GM12878 (cell line): ENCODE measurements around the gene CENPK. TPM values are rescaled to one million over a fixed set of nuclear protein-coding genes. Genes with fewer than 3 reads are reported as not detected.

Source experiments
- ATAC-seq: fragments of 200-7000 bp; cut with Tn5 transposase; 3 replicates; pipeline ENCODE4 v1.9.1; 2020; ENCODE audit warnings: mild to moderate bottlenecking, moderate library complexity
- BruUV-seq: library from RNA; stranded (reverse); fragments of 400-500 nt; replicated peaks from 2 replicates; lab custom pipeline; 2021; lab: Mats Ljungman, UMichigan
- CTCF ChIA-PET: fragments of 300-600 bp; sonication (Branson Sonifier 250); formaldehyde crosslinking; extraction: SDS; loops from one replicate; lab custom pipeline; 2021; ENCODE audit warnings: inconsistent platforms; lab: Yijun Ruan, JAX
- POLR2A ChIA-PET: fragments of 350-600 bp; formaldehyde crosslinking; extraction: SDS; loops from one replicate; lab custom pipeline; 2021; ENCODE audit warnings: inconsistent platforms; lab: Charles Lee
- RAD21 ChIA-PET: fragments of 300-600 bp; sonication (Branson Sonifier 250); formaldehyde crosslinking; loops from one replicate; lab custom pipeline; 2023; ENCODE audit warnings: antibody characterized with exemption; ENCODE audit not compliant: unreplicated experiment; lab: Charles Lee
- SMC1A ChIA-PET: fragments of 300-600 bp; sonication (Branson Sonifier 250); formaldehyde crosslinking; loops from one replicate; lab custom pipeline; 2023; ENCODE audit not compliant: unreplicated experiment, uncharacterized antibody; lab: Charles Lee
- DNase-seq: peaks from one replicate; pipeline ENCODE4 v3.0.0-alpha.2; 2011; ENCODE audit warnings: low read depth, low spot score
- FAIRE-seq: peaks from 3 replicates; lab custom pipeline; 2011; peaks lifted over from hg19 to GRCh38; lab: Jason Lieb, UNC
- H2AFZ ChIP-seq: 2 replicates; pipeline ENCODE4 v1.6.0; 2011; ENCODE audit warnings: low read depth, low read length, control low read depth; ENCODE audit not compliant: control insufficient read depth
- H3K27ac ChIP-seq: 2 replicates; pipeline ENCODE4 v1.5.1; 2011; ENCODE audit warnings: control low read depth; ENCODE audit not compliant: control insufficient read depth, insufficient read depth
- H3K27me3 ChIP-seq, 2 experiments: replicated peaks in 1 of 2; 2 replicates each; pipeline versions ENCODE4 v1.6.0 to v1.6.1; 2011; ENCODE audit warnings: low read length in 1 of 2; ENCODE audit not compliant: control insufficient read depth in 2 of 2, insufficient read depth in 2 of 2
- H3K36me3 ChIP-seq, 2 experiments: 2 replicates each; pipeline ENCODE4 v1.5.1; 2011; ENCODE audit warnings: low read length in 1 of 2; ENCODE audit not compliant: control insufficient read depth in 2 of 2, insufficient read depth in 2 of 2
- H3K4me1 ChIP-seq: 2 replicates; pipeline ENCODE4 v1.6.1; 2011; ENCODE audit warnings: mild to moderate bottlenecking, low read length, moderate library complexity, mixed read lengths; ENCODE audit not compliant: control insufficient read depth, insufficient read depth
- H3K4me2 ChIP-seq: 2 replicates; pipeline ENCODE4 v1.6.0; 2011; ENCODE audit warnings: control low read depth; ENCODE audit not compliant: control insufficient read depth, insufficient read depth
- H3K4me3 ChIP-seq: fragments of 200-600 bp; sonication (generic); 2 replicates; pipeline ENCODE4 v1.5.1; 2016
- H3K79me2 ChIP-seq: 2 replicates; pipeline ENCODE4 v1.6.0; 2011; ENCODE audit warnings: low read length; ENCODE audit not compliant: control insufficient read depth, insufficient read depth
- H3K9ac ChIP-seq: 2 replicates; pipeline ENCODE4 v1.8.0; 2011; ENCODE audit warnings: low read length, control low read depth, mixed read lengths; ENCODE audit not compliant: control insufficient read depth, insufficient read depth
- H3K9me3 ChIP-seq: replicated peaks from 3 replicates; pipeline ENCODE4 v1.5.1; 2011; ENCODE audit warnings: mild to moderate bottlenecking, low read length; ENCODE audit not compliant: control insufficient read depth, insufficient read depth
- H4K20me1 ChIP-seq: 2 replicates; pipeline ENCODE4 v1.6.0; 2011; ENCODE audit not compliant: control insufficient read depth, insufficient read depth
- CTCF ChIP-seq, 3 experiments: IDR thresholded peaks in 2 of 3; conservative IDR thresholded peaks in 1 of 3; 2 replicates each; pipeline ENCODE4 v1.5.1; 2011; ENCODE audit warnings: low read depth in 3 of 3, low read length in 3 of 3, mild to moderate bottlenecking in 3 of 3, control low read depth in 2 of 3, moderate library complexity in 2 of 3, inconsistent platforms in 1 of 3, mixed read lengths in 1 of 3; ENCODE audit not compliant: control insufficient read depth in 2 of 3, insufficient read depth in 1 of 3; ENCODE audit errors: extremely low read depth in 1 of 3
- HCFC1 ChIP-seq: fragments of 150-350 bp; IDR thresholded peaks from 2 replicates; pipeline ENCODE4 v1.6.1; 2014; ENCODE audit warnings: low read length
- NFIC ChIP-seq: IDR thresholded peaks from 2 replicates; pipeline ENCODE4 v1.6.1; 2012; ENCODE audit warnings: low read depth, mild to moderate bottlenecking, inconsistent platforms, low read length, moderate library complexity
- RAD21 ChIP-seq: IDR thresholded peaks from 2 replicates; pipeline ENCODE4 v1.6.1; 2011; ENCODE audit warnings: mild to moderate bottlenecking, low read depth, low read length, moderate library complexity; ENCODE audit not compliant: insufficient read depth
- SIN3A ChIP-seq: IDR thresholded peaks from 2 replicates; pipeline ENCODE4 v1.6.1; 2012; ENCODE audit warnings: low read depth, low read length, improper control_type of control experiment
- SMARCA5 ChIP-seq: fragments of 450-650 bp; IDR thresholded peaks from 2 replicates; pipeline ENCODE4 v1.6.1; 2017; ENCODE audit warnings: mild to moderate bottlenecking
- SMC3 ChIP-seq: IDR thresholded peaks from 2 replicates; pipeline ENCODE4 v1.6.1; 2011; ENCODE audit warnings: low read length, improper control_type of control experiment, borderline replicate concordance
- ZNF384 ChIP-seq: IDR thresholded peaks from 2 replicates; pipeline ENCODE4 v1.6.1; 2012; ENCODE audit warnings: low read depth, mild to moderate bottlenecking, low read length, improper control_type of control experiment, borderline replicate concordance
- WGBS: methylation state at CpG from one replicate; pipeline ENCODE4 v1.1.6; 2016; ENCODE audit warnings: low lambda C conversion rate; ENCODE audit not compliant: insufficient replicate concordance, insufficient coverage; ENCODE audit errors: missing lambda C conversion rate; 5-methylcytosine and 5-hydroxymethylcytosine counted together
- in situ Hi-C: fragments of 300-500 bp; cut with MboI; formaldehyde crosslinking; loops from 9 replicates; pipeline ENCODE4 v1.14.3; 2018; ENCODE audit warnings: mixed read lengths
- intact Hi-C: fragments of 100-400 bp; cut with micrococcal nuclease; formaldehyde crosslinking; loops from one replicate; pipeline ENCODE4 v1.14.2; 2022; ENCODE audit not compliant: unreplicated experiment
- polyA plus RNA-seq, 11 experiments: library from polyadenylated mRNA; depleted of rRNA in 4 of 11; unstranded in 6 of 11; stranded (reverse) in 5 of 11; fragments of >200 nt; fragmentation: Nextera tagmentation in 4 of 11; fragmentation: Illumina TruSeq in 1 of 11; extraction: Ambion mirVana in 4 of 11; extraction: Trizol in 1 of 11; gene quantifications; 1 replicate in 1 of 11; 2 replicates in 10 of 11; pipeline versions ENCODE4 v1.2.1 to v1.2.3, GENCODE V29; 2011 to 2016; ENCODE audit warnings: inconsistent platforms in 2 of 11, missing spikeins in 2 of 11, low read depth in 1 of 11
- total RNA-seq, 4 experiments: library from RNA; depleted of rRNA in 3 of 4; stranded (reverse); fragments of >200 nt in 3 of 4; fragmentation: Illumina TruSeq in 1 of 4; extraction: Trizol in 1 of 4; gene quantifications; 2 replicates each; pipeline versions ENCODE4 v1.2.1 to v1.2.3, GENCODE V29; 2013 to 2021
- TF ChIP-seq, protein P1 (sequence below): fragments of 450-650 bp; IDR thresholded peaks from 2 replicates; pipeline ENCODE4 v1.6.1; 2017; ENCODE audit warnings: low read depth, mild to moderate bottlenecking, moderate library complexity

The CENPK gene
- total and polyA plus RNA-seq, 10 of the 15 experiments (the other 5 are each of a cell fraction or from before 2014, with no cell fraction given), result 29.5 to 94.3 (median 43.2) TPM

GRCh38 chr5:65483546-65484346, 79.2 kb downstream of the CENPK start:
- SMC1A ChIA-PET, result interaction anchor here (0.6 to 7.1 kb wide), 50 partner anchors 12 to 889 kb away, joined by 3 to 154 read pairs (median 5); partner anchors contain the start of gene CENPK
- FAIRE-seq (peak; percentile 59), DNase-seq (peak; percentile 36), ATAC-seq (peak; percentile 51)
- TF ChIP-seq, protein P1, sequence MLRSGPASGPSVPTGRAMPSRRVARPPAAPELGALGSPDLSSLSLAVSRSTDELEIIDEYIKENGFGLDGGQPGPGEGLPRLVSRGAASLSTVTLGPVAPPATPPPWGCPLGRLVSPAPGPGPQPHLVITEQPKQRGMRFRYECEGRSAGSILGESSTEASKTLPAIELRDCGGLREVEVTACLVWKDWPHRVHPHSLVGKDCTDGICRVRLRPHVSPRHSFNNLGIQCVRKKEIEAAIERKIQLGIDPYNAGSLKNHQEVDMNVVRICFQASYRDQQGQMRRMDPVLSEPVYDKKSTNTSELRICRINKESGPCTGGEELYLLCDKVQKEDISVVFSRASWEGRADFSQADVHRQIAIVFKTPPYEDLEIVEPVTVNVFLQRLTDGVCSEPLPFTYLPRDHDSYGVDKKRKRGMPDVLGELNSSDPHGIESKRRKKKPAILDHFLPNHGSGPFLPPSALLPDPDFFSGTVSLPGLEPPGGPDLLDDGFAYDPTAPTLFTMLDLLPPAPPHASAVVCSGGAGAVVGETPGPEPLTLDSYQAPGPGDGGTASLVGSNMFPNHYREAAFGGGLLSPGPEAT, result no peak
- TF ChIP-seq RAD21 (peak; percentile 85), SMARCA5 (0 out of 2 replicates have a peak, but pooled peaks have one; percentile 21), SIN3A (no peak), HCFC1 (no peak), SMC3 (peak; percentile 63; the same call in 1 of the 2 replicates), NFIC (peak; percentile 10), ZNF384 (no peak), CTCF (IDR thresholded peaks at IDR 0.05 in 2 of 3, conservative IDR thresholded peaks at IDR 0.05 in 1 of 3; ENCODE audit: control insufficient read depth in 2 of 3, extremely low read depth in 1 of 3, insufficient read depth in 1 of 3, low read depth in 3 of 3, low read length in 3 of 3) (peak; percentile 35 to 61 (median 43); a peak in 5 of 6 replicates)
- in situ Hi-C loops, result loop anchor here (5.0 to 10.0 kb wide), 3 partner anchors 511 to 849 kb away; no protein-coding TSS in a partner anchor
- RAD21 ChIA-PET, result interaction anchor here (0.5 to 7.7 kb wide), 55 partner anchors 9 to 1287 kb away, joined by 3 to 168 read pairs (median 5); partner anchors contain the start of genes CENPK, NLN, PPWD1 and SGTB
- no peaks in the 10 kb centered on the region for H3K27me3 ChIP-seq
- peak overlapping the region; percentile 94; the same call in 1 of the 2 replicates for H2AFZ ChIP-seq
- CTCF ChIA-PET, result interaction anchor here (0.9 to 7.7 kb wide), 51 partner anchors 8 to 1255 kb away, joined by 3 to 192 read pairs (median 4); partner anchors contain the start of genes CENPK, CWC27, PPWD1 and SREK1IP1
- H3K9me3 ChIP-seq, result no peaks in the 10 kb centered on the region
- BruUV-seq, result no TSS peak
- POLR2A ChIA-PET, result interaction anchor here (0.8 to 2.1 kb wide), 8 partner anchors 380 to 672 kb away, joined by 3 to 7 read pairs (median 4); no protein-coding TSS in a partner anchor
- H3K79me2 ChIP-seq, result peaks cover 1% of the 10 kb centered on the region; the same call in 1 of the 2 replicates
- intact Hi-C loops, result loop anchor here (1.0 to 10.0 kb wide), 9 partner anchors 59 to 849 kb away; no protein-coding TSS in a partner anchor
- H4K20me1 ChIP-seq, result no peaks in the 10 kb centered on the region
- H3K4me1 ChIP-seq, result peaks cover 4% of the 10 kb centered on the region; the same call in 1 of the 2 replicates
- WGBS, result 19% methylated on average over 3 of the region's 3 CpGs
- H3K27ac ChIP-seq, result no peak overlapping the region; the same call in 1 of the 2 replicates
- H3K9ac ChIP-seq, result no peak overlapping the region; the same call in 1 of the 2 replicates
- peak overlapping the region; percentile 79; the same call in 1 of the 2 replicates for H3K4me3 ChIP-seq
- no peaks in the 10 kb centered on the region for H3K36me3 ChIP-seq
- H3K4me2 ChIP-seq, result peak overlapping the region; percentile 99; the same call in 1 of the 2 replicates
